HG03108 (cell line): ENCODE measurements around the gene EPHA7.

Source experiments
- ATAC-seq: cut with Tn5 transposase; IDR thresholded peaks from one replicate; pipeline ENCODE4 v1.9.1; 2021; ENCODE audit warnings: moderate library complexity; ENCODE audit not compliant: unreplicated experiment

The EPHA7 gene

DNA sequence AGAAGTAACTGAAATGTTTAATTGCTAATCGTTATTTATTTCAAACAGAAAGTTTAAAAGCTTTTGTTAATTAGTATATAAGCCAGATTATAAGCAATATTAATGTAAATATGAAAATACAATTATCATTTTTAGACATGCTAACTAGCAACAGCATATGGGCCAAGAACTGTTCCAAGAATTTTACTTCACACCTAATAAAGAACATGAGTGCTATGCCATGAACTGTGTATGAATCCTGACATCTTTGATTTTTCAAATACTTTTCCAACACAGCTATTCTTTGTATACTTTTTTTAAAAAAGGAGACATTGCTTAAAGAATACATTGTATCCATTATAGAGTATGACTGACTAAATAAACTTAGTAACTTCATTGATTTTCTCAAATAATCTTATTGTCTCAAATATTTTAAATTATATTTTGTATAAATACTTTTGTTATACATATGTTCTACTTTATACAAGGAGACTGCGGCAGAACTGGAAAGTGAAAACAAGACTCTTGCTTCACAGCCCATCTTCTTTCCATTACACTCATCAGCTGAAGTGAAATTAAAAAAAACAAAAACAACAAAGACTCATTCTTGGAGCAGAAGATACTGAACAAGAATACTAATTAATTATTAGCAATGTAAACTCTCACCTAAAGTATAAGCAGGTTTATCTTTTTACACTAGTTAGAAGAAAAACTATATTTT, 89.9 kb downstream of the EPHA7 start:
- ATAC-seq, result no peak

- ATAC-seq, result no peak
Observed at GRCh38 chr6:93327857-93328256, 91.5 kb downstream of the EPHA7 start.

DNA sequence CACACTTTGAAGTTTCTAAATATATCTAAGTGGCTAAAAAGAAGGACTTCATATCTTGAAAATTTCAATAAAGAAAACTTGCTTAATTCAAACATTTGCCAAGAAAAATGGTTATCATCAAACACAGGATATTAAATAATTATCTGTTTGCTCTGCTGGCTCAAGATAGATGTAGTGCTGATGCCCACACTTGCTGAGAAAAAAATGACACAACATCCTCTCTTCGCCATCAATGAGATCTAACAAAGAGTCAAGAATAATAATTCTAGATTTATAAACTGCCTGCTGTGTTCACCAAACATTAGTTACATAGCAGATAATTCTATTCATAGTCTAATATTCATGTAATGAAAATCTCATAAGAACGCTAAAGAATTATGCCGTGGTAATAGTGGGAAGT, 93.6 kb downstream of the EPHA7 start:
- no peak for ATAC-seq

- no peak for ATAC-seq
Observed at GRCh38 chr6:93323630-93324029, 95.7 kb downstream of the EPHA7 start.

DNA sequence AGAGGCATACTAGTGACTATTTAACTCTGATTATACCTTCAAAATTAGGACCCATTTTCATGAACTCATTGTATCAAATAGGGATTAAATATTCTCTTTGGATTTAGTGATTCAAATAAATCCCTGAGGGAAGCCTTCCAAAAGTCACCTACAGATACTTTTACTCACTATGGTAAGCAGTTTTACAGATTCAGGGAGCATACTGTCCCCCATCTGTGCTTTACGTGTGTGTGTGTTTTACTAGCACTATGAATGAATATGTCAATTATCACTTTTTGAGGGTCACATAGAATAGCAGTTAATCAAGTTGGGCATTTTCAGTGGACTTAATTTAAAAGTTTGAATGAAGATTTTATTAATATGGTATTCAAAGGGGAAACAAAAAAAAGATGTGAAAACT, 96.7 kb downstream of the EPHA7 start:
- ATAC-seq, result no peak

DNA sequence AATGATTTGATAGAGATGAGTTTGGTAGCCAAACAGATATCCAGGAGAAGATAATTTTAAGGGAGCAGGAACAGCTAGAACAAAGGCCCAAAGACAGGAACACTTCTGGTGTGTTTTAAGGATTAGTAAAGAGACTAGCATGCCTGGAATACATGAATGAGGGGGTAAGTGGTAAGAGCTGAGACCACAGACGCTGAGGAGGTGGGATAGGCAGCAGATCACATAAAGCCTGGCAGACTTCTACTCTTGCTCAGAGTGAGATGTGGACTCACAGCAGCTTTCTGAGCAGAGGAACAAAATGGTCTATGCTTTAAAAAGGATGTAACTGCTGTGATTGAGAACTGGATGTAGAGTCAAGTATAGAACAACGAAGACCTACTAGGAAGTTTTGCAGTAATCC, 100.1 kb downstream of the EPHA7 start:
- ATAC-seq, result no peak

DNA sequence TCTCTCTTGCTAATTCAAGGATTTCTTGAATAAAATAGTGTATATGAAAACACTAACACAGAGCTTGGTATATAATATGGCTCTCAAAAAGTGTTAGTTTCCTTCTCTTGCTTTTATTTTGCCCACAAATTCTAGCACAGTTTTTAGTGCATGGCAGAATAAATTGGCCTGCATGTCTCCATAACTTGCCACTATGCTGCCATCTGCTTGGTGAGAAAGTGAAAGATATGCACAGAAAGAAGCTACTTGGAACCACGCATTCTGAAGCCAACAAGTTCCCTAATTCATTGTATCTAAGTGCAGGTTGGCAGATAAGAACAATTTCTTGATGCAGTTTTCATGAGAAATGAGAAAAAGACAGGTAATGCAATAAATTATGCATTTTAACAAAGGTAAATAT, 101.2 kb downstream of the EPHA7 start:
- ATAC-seq, result no peak

GRCh38 chr6:93317592-93317991, 101.8 kb downstream of the EPHA7 start:
- no peak for ATAC-seq

GRCh38 chr6:93307505-93308409, 111.6 kb downstream of the EPHA7 start:
- no peak for ATAC-seq

DNA sequence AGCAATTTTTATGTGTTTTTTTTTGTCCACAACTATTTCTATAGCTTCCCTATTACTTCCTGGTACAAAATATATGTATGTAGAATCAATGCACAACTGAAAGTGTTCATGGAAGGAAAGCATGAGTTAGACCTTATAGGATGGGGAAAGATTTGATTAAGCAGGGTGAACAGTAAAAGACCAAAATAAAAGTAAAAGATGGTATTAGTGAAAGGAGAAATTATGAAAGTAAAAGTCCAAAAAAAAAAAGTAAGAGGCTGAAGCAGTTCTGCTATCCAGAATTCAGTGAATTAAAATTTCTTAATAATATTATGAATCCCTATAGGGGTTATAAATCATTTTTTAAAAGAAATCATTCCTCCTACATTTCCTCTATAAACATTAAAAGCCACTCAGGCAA, 114.3 kb downstream of the EPHA7 start:
- no peak for ATAC-seq

- no peak for ATAC-seq
Observed at GRCh38 chr6:93304505-93304904, 114.9 kb downstream of the EPHA7 start.

GRCh38 chr6:93300661-93301060, 118.7 kb downstream of the EPHA7 start:
- no peak for ATAC-seq

- ATAC-seq, result no peak
Observed at GRCh38 chr6:93299622-93300021, 119.7 kb downstream of the EPHA7 start.

DNA sequence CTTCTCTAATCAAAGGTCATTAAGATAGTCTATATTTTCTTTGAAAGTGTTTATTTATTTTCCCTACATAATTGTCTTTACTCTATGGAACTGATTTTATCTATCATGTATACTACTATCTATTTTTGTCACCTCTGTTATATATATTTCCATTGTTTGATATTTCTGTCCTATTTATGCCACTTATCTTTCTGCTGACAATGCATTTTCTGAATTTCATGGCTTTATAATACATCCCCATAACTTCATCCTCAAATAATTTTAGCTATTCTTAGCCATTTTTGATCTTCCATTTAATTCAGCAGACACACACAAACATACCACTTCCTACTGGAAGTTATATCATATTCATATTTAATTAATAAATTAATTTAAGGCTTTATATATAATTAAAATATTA, 123.7 kb downstream of the EPHA7 start:
- ATAC-seq, result no peak

DNA sequence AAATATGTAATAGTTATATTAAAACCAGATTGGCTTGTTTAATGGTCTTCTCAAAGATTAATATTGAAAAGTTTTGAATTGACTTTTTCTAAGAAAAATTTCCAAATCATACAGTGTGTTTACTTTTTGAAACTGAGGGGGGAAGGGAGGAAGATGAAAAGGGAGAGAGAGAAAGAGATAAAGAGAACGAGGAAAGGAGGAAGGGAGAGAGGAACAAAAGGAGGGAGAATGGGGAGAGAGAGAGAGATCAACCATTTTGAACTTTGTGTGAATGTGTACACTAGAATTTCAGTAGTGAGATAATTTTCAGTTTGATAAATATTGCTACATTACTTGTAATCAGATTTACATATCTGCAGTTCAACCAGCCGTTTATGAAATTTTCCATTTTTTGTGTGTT, 124.5 kb downstream of the EPHA7 start:
- ATAC-seq, result no peak

DNA sequence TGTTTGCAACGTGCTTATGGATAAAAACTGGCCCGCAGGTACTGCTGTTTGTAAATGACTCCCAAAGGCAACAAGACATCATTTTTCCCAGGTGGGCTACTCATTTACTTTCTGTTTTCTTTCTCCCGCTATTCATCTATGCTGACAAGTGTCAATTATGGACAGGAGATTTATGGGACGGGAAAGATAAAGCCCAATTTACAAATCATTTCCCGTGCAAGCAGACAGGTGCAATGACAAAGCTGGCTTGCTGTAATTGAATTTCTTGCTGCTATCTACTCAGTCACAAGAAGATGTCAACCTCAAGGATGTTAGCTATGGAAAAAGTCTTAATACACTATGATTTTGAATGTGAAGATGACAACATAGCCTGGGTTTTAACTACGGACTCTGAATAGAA, 125.5 kb downstream of the EPHA7 start:
- no peak for ATAC-seq

DNA sequence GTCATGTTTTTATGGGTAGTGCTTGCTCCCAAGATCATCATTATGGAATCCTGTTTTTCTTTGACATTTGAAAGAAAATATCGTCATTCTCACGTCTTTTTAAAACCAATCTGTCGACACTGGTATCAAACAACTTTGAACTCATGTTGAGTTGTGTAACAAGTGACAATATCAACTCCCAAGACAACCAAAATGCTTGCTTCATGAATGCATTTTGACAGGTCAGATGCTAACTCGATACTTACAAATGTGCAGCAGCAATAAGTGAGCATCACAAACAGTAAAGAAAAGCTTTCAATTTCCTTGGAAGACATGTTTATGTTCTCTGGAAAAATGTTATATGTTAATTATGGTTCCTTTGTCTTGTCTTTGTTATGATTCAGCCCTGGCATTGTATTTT, 125.9 kb downstream of the EPHA7 start:
- no peak for ATAC-seq

- no peak for ATAC-seq
Observed at GRCh38 chr6:93282521-93283031, 136.8 kb downstream of the EPHA7 start.

- ATAC-seq, result no peak
Observed at GRCh38 chr6:93278241-93278640, 141.1 kb downstream of the EPHA7 start.

GRCh38 chr6:93272896-93273295, 146.5 kb downstream of the EPHA7 start:
- no peak for ATAC-seq

- no peak for ATAC-seq
Observed at GRCh38 chr6:93272211-93272610, 147.1 kb downstream of the EPHA7 start.
